CD14-positive monocyte (primary cell): ENCODE results near the gene HMMR. TPM values are rescaled to one million over a fixed set of nuclear protein-coding genes. Genes with fewer than 3 reads are reported as not detected.
"Not testable (repeated sequence)": the region's sequence is repeated elsewhere in the genome, so short reads cannot be mapped to it uniquely, and the experiment has no call there.

Source experiments
- DNase-seq, 3 donors: peaks; one replicate each; pipeline ENCODE4 v3.0.0-alpha.2; 2011 to 2022
- H2AFZ ChIP-seq: 2 replicates; pipeline ENCODE4 v1.6.0; 2012; ENCODE audit warnings: mild to moderate bottlenecking, low read depth, low read length, inconsistent platforms; ENCODE audit not compliant: insufficient read depth, poor library complexity, severe bottlenecking
- H3K27ac ChIP-seq, 2 donors: 1 replicate in 1 of 2; 2 replicates in 1 of 2; pipeline ENCODE4 v1.5.1; 2012 to 2013; ENCODE audit warnings: low read length in 2 of 2, control low read depth in 1 of 2, inconsistent platforms in 1 of 2, low read depth in 1 of 2, mild to moderate bottlenecking in 1 of 2
- H3K27me3 ChIP-seq, 2 donors: one replicate each; pipeline versions ENCODE4 v1.6.0 to v1.6.1; 2011 to 2013; ENCODE audit warnings: low read length in 2 of 2; ENCODE audit not compliant: control insufficient read depth in 2 of 2, insufficient read depth in 2 of 2
- H3K36me3 ChIP-seq, 2 donors: replicated peaks in 1 of 2; 1 replicate in 1 of 2; 2 replicates in 1 of 2; pipeline versions ENCODE4 v1.5.1 to v1.6.1; 2012 to 2013; ENCODE audit warnings: low read length in 2 of 2, control low read depth in 1 of 2, inconsistent platforms in 1 of 2, mild to moderate bottlenecking in 1 of 2; ENCODE audit not compliant: insufficient read depth in 2 of 2, control insufficient read depth in 1 of 2
- H3K4me1 ChIP-seq, 2 donors: 1 replicate in 1 of 2; 2 replicates in 1 of 2; pipeline versions ENCODE4 v1.5.1 to v1.6.1; 2012 to 2013; ENCODE audit warnings: low read length in 2 of 2, control low read depth in 1 of 2, inconsistent platforms in 1 of 2, mild to moderate bottlenecking in 1 of 2, moderate library complexity in 1 of 2; ENCODE audit not compliant: insufficient read depth in 2 of 2, control insufficient read depth in 1 of 2
- H3K4me2 ChIP-seq: replicated peaks from 2 replicates; pipeline ENCODE3; 2012; ENCODE audit warnings: low read length, moderate library complexity, mild to moderate bottlenecking; ENCODE audit not compliant: poor library complexity, severe bottlenecking; ENCODE audit errors: extremely low read depth
- H3K4me3 ChIP-seq, 3 experiments: fragments of 200-600 bp in 1 of 3; sonication (generic) in 1 of 3; replicated peaks in 1 of 3; 1 replicate in 2 of 3; 2 replicates in 1 of 3; pipeline ENCODE4 v1.5.1; 2011 to 2013; ENCODE audit warnings: low read length in 3 of 3, mild to moderate bottlenecking in 3 of 3, control low read depth in 2 of 3, low read depth in 2 of 3, inconsistent platforms in 1 of 3, moderate library complexity in 1 of 3
- H3K79me2 ChIP-seq: 2 replicates; pipeline ENCODE4 v1.6.0; 2012; ENCODE audit warnings: mild to moderate bottlenecking, control low read depth, inconsistent platforms, low read length, moderate library complexity; ENCODE audit not compliant: insufficient read depth
- H3K9ac ChIP-seq: 2 replicates; pipeline ENCODE4 v1.6.0; 2017; ENCODE audit warnings: low read length, mild to moderate bottlenecking; ENCODE audit not compliant: insufficient read depth, poor library complexity, severe bottlenecking
- H3K9me3 ChIP-seq, 2 donors: replicated peaks in 1 of 2; 1 replicate in 1 of 2; 2 replicates in 1 of 2; pipeline versions ENCODE4 v1.5.1 to v1.6.1; 2012 to 2013; ENCODE audit warnings: low read length in 2 of 2, control low read depth in 1 of 2; ENCODE audit not compliant: control insufficient read depth in 1 of 2, insufficient read depth in 1 of 2
- H4K20me1 ChIP-seq: 2 replicates; pipeline ENCODE4 v1.6.0; 2012; ENCODE audit warnings: mild to moderate bottlenecking, low read length, control low read depth, moderate library complexity; ENCODE audit not compliant: insufficient read depth
- H3K27ac Mint-ChIP-seq, 7 donors: one replicate each; pipeline ENCODE4 v1.8.0; 2020; ENCODE audit warnings: mild to moderate bottlenecking in 7 of 7, mixed read lengths in 7 of 7, moderate library complexity in 6 of 7, inconsistent platforms in 2 of 7
- H3K27me3 Mint-ChIP-seq, 3 donors: one replicate each; pipeline ENCODE4 v1.8.0; 2021 to 2022; ENCODE audit warnings: low read depth in 3 of 3, mild to moderate bottlenecking in 3 of 3, mixed read lengths in 3 of 3, moderate library complexity in 3 of 3, inconsistent platforms in 1 of 3
- H3K36me3 Mint-ChIP-seq, 2 donors: one replicate each; pipeline ENCODE4 v1.8.0; 2020; ENCODE audit warnings: mixed read lengths in 2 of 2, inconsistent platforms in 1 of 2, mild to moderate bottlenecking in 1 of 2
- H3K4me1 Mint-ChIP-seq: one replicate; pipeline ENCODE4 v1.8.0; 2020; ENCODE audit warnings: mild to moderate bottlenecking, mixed read lengths
- H3K4me3 Mint-ChIP-seq, 2 donors: one replicate each; pipeline ENCODE4 v1.8.0; 2020; ENCODE audit warnings: mild to moderate bottlenecking in 2 of 2, mixed read lengths in 2 of 2, moderate library complexity in 1 of 2
- H3K9me3 Mint-ChIP-seq, 7 donors: one replicate each; pipeline ENCODE4 v1.8.0; 2020 to 2022; ENCODE audit warnings: mixed read lengths in 7 of 7, mild to moderate bottlenecking in 6 of 7, moderate library complexity in 6 of 7, inconsistent platforms in 2 of 7
- CTCF ChIP-seq: fragments of 200-600 bp; IDR thresholded peaks from one replicate; pipeline ENCODE4 v1.8.0; 2022; ENCODE audit warnings: antibody characterized with exemption, mild to moderate bottlenecking
- WGBS: methylation state at CpG from one replicate; pipeline ENCODE4 v1.1.5; 2013; ENCODE audit warnings: missing lambda C conversion rate; ENCODE audit not compliant: insufficient coverage; 5-methylcytosine and 5-hydroxymethylcytosine counted together
- intact Hi-C, 2 donors: fragments of 100-400 bp; cut with micrococcal nuclease; formaldehyde crosslinking; loops; one replicate each; pipeline versions ENCODE4 v1.15.0 to v1.15.1; 2023
- polyA plus RNA-seq, 3 donors: library from polyadenylated mRNA; depleted of rRNA in 1 of 3; unstranded in 2 of 3; stranded (reverse) in 1 of 3; fragments of 300-500 nt in 2 of 3; fragments of >200 nt in 1 of 3; fragmentation: Illumina TruSeq in 2 of 3; gene quantifications; 1 replicate in 2 of 3; 2 replicates in 1 of 3; pipeline ENCODE4 v1.2.3, GENCODE V29; 2012 to 2021

The HMMR gene
- polyA plus RNA-seq, 3 donors = 0.29 TPM; not detected in 2

GRCh38 chr5:163453705-163454104 is 6.7 kb upstream of the HMMR start:
- H3K4me2 ChIP-seq = no peak overlapping the region

DNA sequence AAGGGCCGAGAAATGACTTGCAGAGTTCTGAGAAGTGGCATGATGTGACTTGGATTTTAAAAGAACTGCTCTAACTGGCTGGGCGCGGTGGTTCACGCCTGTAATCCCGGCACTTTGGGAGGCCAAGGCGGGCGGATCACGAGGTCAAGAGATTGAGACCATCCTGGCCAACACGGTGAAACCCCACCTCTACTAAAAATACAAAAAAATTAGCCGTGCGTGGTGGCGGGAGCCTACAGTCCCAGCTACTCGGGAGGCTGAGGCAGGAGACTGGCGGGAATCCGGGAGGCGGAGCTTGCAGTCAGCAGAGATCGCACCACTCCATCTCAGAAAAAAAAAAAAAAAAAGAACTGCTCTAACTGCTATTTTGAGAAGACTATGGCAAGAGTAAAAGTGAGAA is 5.0 kb upstream of the HMMR start:
- WGBS = 97% methylated on average over 6 of the region's 17 CpGs
- H3K27ac ChIP-seq, H3K4me3 Mint-ChIP-seq, H3K4me2 ChIP-seq, H3K4me3 ChIP-seq, H3K9ac ChIP-seq, H3K27me3 ChIP-seq, H3K27me3 Mint-ChIP-seq, intact Hi-C loops, H2AFZ ChIP-seq, H4K20me1 ChIP-seq, H3K9me3 Mint-ChIP-seq, H3K9me3 ChIP-seq, DNase-seq: not testable (repeated sequence)
- Histone ChIP-seq H3K79me2 (peaks cover 30% of the 10 kb centered on the region), H3K36me3 (peaks cover 24 to 56% of the 10 kb centered on the region in 2 donors), H3K4me1 (peaks cover 9 to 13% of the 10 kb centered on the region in 2 donors)
- peaks cover 10% of the 10 kb centered on the region for H3K4me1 Mint-ChIP-seq
- H3K27ac Mint-ChIP-seq = peak overlapping the region in 2 of 7 donors; percentile 42 to 51
- peaks cover 34 to 44% of the 10 kb centered on the region in 2 donors for H3K36me3 Mint-ChIP-seq

More at GRCh38 chr5:163453705-163454104, 6.7 kb upstream of the HMMR start:
- no peaks in the 10 kb centered on the region for H3K27me3 Mint-ChIP-seq
- Histone ChIP-seq H4K20me1 (no peaks in the 10 kb centered on the region), H3K9me3 (no peaks in the 10 kb centered on the region), H3K27me3 (no peaks in the 10 kb centered on the region), H3K36me3 (peaks cover 24 to 69% of the 10 kb centered on the region in 2 donors), H3K4me1 (peaks cover 2 to 3% of the 10 kb centered on the region in 2 donors), H3K79me2 (peaks cover 18% of the 10 kb centered on the region), H3K4me3 (no peak overlapping the region), H3K27ac (no peak overlapping the region), H3K9ac (no peak overlapping the region), H2AFZ (no peak overlapping the region)
- H3K9me3 Mint-ChIP-seq = peaks cover 0 to 1% (median 0%) of the 10 kb centered on the region in 7 donors
- peaks cover 47 to 56% of the 10 kb centered on the region in 2 donors for H3K36me3 Mint-ChIP-seq
- TF ChIP-seq CTCF = no peak
- no peak overlapping the region for H3K27ac Mint-ChIP-seq
- no peak for DNase-seq
- no peak overlapping the region for H3K4me3 Mint-ChIP-seq
- no CpG with 5 or more reads among the region's 1 CpG for WGBS
- intact Hi-C loops = no loop called here
- peaks cover 4% of the 10 kb centered on the region for H3K4me1 Mint-ChIP-seq
